HG03139 (cell line): Measurements from ENCODE around the gene CBLB.

Source experiments
- ATAC-seq: cut with Tn5 transposase; IDR thresholded peaks from one replicate; pipeline ENCODE4 v1.9.1; 2021; ENCODE audit not compliant: unreplicated experiment

The CBLB gene

GRCh38 chr3:105629718-105630117, 239.1 kb downstream of the CBLB start:
- no peak for ATAC-seq

- no peak for ATAC-seq
These were observed 242.1 kb downstream of the CBLB start for GRCh38 chr3:105626739-105627138.

DNA sequence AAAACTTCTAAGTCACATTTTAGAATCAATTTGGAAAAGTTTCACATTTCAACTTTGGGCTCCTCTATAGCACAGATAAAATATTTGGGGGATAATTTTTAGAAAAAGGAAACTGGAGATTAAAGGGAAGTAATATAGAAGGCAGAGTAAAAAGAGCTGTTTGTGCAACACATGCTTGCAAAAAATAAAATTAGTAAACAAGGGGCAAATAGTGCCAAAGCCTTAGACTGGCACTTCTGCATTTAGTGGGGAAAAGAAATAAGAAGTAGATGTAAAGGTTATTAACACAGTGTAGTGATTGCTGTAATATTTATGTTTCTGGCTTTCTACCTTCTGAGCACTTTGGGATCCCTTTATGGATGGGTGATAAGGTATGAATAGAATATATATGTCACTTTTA, 246.6 kb downstream of the CBLB start:
- ATAC-seq, result no peak

GRCh38 chr3:105620236-105620635, 248.6 kb downstream of the CBLB start:
- ATAC-seq, result no peak

DNA sequence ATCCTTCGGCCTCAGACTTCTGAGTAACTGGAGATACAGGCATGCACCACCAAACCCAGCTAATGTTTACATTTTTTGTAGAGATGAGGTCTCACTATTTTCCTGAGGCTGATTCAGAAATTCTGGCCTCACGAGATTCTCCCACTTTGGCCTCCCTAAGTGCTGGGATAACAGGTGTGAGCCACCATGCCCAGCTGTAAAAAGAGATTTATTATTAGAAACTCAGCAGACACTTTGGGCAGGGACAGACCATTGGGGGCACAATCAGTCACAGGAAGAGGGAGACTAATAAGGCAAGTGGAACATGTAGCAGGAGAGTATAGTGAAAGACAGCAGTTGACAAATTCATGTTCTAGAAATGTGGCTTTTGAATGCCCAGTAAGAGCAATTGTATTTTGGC, 249.2 kb downstream of the CBLB start:
- ATAC-seq, result no peak

DNA sequence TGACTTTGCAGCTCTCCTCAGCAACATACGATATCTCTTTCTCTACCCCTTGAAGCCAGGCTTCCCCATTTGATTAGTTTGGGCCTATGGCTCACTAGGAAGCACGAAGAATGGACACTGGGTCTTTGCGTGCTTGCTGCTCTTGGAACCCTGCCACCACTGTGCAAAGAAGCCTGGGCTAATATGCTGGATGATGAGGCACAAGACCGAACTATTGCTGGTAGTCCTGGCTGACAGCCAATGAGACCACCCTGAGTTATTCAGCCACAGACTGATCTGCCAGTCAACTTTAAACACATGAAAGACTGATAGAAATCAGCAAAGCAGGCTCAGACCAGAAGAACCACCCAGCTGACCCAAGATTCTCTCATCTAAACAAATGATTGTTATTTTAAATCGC, 250.3 kb downstream of the CBLB start:
- no peak for ATAC-seq

GRCh38 chr3:105616374-105617121, 252.3 kb downstream of the CBLB start:
- no peak for ATAC-seq

DNA sequence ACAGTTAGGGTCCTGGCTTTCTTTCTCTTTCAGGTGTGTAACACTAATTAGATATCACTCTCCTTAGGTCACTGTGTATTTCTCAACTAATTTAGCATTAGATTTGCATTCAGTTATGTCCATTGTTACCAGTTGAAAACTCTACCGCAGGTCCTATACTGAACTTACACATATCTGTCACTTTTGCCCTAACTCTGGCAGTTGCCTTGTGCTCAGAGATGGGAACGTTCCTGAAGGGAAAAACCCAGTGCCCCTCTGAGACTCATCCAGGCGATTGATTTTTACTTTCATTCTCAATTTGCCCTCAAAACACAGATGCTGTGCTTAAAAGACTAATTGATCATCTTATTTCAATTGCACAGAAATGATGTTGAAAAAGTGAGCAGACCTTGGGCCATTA, 253.0 kb downstream of the CBLB start:
- ATAC-seq, result no peak

DNA sequence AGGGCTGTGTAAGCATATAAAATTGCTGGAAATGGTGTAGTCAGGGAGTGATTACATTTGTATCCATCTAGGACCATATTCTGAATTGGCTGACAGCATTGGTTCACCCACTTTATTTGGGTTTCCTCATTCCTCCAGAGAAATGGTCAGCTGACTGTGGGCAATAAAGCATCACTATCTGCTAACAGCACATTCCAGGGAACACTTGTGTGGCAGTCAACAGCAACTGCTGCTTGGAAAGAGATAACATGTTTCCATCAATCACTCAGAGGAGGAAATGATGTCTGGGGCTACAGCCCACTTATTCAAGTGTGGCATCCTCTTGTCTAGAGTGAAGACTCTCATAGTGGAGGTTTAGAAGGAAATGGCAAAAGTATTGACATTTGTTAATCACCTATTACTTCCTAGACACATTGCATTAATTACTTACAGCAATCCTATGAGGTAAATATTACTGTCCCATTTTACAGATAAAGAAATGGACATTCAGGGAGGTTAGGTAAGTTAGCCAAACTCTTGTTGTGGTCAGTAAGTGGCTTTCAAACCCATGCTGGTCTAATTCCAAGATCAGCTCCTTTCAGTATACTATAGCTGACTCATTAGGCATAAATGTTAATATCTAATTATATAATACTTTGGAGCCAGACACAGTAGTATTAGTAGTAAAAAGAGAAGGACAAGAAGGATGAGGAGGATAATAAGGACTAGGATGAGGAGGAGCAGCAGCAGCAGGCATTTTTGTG, 254.4 kb downstream of the CBLB start:
- no peak for ATAC-seq

- no peak for ATAC-seq
These were observed 255.7 kb downstream of the CBLB start for GRCh38 chr3:105613120-105613519.

DNA sequence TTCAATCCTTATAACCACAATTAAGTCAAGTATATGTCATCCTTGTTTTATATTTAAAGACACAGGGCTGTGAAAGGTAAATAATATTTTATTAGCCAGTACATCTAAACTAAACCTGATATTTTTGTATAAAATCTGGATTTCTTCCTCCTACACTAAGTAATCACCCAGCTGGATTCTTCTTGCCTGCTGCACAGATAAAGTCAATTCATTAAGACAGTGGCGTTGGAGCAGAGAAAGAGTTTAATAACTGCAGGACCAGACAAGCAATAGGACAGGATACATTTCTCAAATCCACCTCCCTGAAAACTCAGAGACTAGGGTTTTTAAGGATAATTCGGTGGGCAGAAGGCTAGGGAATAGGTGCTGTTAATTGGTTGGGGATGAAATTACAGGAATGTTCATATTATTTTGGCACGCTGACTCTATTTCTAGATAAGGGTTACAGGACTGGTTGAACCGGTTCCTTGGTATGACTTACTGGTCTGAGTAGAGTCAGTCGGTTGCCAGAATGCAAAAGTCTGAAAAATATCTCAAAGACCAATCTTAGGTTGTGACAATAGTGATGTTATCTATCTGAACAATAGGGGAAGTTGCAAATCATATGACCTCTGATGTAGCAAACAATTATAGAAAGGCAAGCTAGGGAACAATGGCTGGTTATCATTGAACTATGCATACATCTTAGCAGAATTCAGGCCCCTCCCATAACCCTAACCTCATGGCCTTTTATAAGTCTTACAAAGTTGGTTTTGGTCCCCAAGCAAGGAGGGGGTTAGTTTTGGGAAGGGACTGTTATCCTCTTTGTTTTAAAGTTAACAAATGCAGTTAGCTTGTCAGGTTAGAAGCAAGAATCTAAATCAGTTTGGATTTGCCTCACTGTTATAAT, 257.3 kb downstream of the CBLB start:
- no peak for ATAC-seq

DNA sequence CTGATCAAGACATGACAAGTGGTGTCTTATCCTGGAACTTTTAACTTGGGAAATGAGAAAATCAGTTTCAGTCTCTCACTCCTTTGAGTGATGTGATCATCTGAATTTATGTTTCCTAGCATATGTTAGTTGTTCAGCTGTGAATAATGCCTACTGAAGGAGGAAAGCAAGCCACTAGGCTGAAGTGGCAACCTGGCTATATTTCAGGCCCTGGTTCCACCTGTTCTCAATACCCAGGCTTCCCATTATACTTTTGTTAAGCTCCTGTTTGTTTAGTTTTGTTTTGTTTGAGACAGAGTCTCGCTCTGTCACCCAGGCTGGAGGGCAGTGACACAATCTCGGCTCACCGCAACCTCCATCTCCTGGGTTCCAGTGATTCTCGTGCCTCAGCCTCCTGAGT, 258.3 kb downstream of the CBLB start:
- no peak for ATAC-seq

DNA sequence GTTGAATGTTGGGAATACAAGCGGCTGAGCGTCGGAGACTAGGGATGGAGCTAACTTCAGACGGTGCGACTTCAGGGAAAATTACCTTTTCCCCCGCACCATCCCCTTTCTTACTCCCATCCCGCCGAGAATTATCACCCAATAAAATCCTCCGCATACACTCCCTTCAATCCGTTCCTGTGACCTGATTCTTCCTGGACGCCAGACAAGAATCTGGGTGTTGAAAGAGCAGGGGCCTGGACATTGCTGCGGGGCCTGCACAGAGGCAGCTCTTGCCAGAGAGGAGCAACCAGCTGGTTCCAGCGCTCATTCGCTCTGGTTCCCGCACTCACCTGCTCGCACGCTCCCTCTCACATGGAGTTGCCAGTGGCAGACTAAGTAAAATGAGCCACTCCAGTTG, 260.2 kb downstream of the CBLB start:
- no peak for ATAC-seq

DNA sequence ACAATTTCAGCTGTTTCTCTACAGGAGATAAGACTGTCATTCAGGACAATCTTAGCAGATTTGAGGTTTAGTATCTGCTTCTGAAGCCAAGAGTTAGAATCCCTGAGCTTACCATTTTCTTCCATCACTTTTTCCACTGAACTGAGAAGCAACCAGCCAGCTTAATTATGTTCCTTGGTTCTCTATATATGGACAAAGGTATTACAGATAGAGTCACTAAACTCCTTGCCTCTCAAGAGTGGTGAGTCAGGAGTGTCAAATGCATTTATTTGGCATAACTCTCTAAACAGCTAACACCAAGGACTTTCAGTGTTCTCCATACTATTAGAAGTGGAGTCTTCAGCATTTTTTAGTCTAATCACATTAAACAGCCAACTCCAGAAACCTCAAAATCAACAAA, 262.8 kb downstream of the CBLB start:
- ATAC-seq, result no peak
